Measurements from ENCODE around the gene ITCH. TPM values are rescaled to one million over a fixed set of nuclear protein-coding genes. Genes with fewer than 3 reads are reported as not detected.
"Not testable (repeated sequence)": the region's sequence is repeated elsewhere in the genome, so short reads cannot be mapped to it uniquely, and the experiment has no call there.

The ITCH gene
- total RNA-seq, 2 experiments from 2014 or later, result 45.1 to 55.2 TPM

DNA sequence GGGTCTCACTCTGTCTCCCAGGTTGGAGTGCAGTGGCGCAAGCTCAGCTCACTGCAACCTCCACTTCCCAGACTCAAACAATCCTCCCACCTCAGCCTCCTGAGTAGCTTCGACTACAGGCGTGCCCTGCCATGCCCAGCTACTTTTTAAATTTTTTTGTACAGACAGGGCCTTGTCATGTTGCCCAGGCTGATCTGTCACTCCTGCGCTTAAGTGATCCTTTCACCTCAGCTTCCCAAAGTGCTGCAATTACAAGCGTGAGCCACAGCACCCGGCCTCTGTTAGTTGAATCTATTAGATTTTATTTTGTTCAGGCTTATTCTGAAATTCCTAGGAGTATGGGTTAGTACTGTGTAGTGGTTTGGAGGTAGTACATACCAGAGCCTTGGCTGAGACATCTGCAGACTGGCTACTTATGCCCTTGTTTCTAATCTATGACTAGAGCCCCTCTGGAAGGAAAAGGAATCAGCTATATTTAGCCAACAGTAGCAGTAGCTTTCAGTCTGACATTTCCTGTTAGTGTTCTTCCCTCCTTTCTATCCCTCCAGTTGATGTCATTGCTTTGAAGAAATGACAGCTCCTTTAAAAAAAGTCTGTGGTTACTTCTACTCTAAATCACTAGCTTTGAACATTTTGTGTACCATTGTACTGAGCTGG, 74.4 kb downstream of the ITCH start:
- H3K27ac Mint-ChIP-seq, result peak overlapping the region; percentile 12
- H3K9me3 Mint-ChIP-seq, result no peaks in the 10 kb centered on the region
- no peak for DNase-seq
- H3K27me3 Mint-ChIP-seq, result no peaks in the 10 kb centered on the region
- peaks cover 10% of the 10 kb centered on the region for H3K36me3 Mint-ChIP-seq
- peaks cover 14% of the 10 kb centered on the region for H3K4me1 Mint-ChIP-seq
- H3K4me3 Mint-ChIP-seq, result no peak overlapping the region

DNA sequence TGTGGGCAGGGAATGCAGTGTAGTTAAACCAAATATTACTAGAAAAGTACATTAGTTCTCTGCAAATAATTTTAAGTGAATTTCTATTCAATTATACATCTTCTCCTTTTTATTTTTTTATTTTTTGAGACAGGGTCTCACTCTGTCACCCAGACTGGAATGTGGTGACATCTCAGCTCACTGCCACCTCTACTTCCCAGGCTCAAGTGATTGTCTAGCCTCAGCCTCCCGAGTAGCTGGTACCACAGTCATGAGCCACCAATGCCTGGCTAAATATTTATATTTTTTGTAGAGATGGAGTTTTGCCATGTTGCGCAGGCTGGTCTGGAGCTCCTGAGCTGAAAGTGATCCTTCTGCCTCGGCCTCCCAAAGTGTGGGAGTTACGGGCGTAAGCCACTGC, 76.1 kb downstream of the ITCH start:
- Mint-ChIP-seq H3K36me3 (peaks cover 10% of the 10 kb centered on the region), H3K27me3 (no peaks in the 10 kb centered on the region), H3K9me3 (no peaks in the 10 kb centered on the region), H3K4me1 (peaks cover 11% of the 10 kb centered on the region), H3K27ac (no peak overlapping the region), H3K4me3 (no peak overlapping the region)
- no peak for DNase-seq

DNA sequence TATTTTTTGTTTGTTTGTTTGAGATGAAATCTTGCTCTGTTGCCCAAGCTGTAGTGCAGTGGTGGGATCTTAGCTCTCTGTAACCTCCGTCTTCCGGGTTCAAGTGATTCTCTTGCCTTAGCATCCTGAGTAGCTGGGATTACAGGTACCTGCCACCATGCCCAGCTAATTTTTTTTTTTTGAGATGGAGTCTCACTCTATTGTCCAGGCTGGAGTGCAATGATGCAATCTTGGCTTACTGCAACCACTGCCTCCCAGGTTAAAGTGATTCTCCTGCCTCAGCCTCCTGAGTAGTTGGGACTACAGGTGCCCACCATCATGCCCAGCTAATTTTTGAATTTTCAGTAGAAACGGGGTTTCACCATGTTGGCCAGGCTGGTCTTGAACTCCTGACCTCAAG, 78.3 kb downstream of the ITCH start:
- H3K27ac Mint-ChIP-seq, DNase-seq, H3K4me3 Mint-ChIP-seq, H3K9me3 Mint-ChIP-seq, H3K27me3 Mint-ChIP-seq: not testable (repeated sequence)
- Mint-ChIP-seq H3K4me1 (peaks cover 17% of the 10 kb centered on the region), H3K36me3 (peaks cover 15% of the 10 kb centered on the region)

DNA sequence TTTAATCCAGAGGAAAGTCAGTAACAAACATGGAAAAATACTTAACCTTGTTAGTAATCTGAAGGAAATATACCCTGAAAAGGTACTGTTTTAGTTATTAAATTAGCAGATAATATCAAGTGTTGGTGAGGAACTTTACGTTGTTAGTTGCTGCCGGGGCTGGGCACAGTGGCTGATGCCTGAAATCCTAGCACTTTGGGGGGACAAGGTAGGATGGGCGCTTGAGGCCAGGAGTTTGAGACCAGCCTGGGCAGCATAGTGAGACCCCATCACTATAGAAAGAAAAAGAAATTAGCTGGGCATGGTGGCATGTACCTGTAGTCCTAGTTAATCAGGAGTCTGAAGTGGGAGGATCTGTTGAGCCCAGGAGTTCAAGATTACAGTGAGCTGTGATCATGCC, 80.5 kb downstream of the ITCH start:
- DNase-seq, result no peak
- no peaks in the 10 kb centered on the region for H3K9me3 Mint-ChIP-seq
- no peak overlapping the region for H3K27ac Mint-ChIP-seq
- H3K4me3 Mint-ChIP-seq, result no peak overlapping the region
- peaks cover 7% of the 10 kb centered on the region for H3K4me1 Mint-ChIP-seq
- H3K36me3 Mint-ChIP-seq, result peaks cover 17% of the 10 kb centered on the region
- H3K27me3 Mint-ChIP-seq, result no peaks in the 10 kb centered on the region

DNA sequence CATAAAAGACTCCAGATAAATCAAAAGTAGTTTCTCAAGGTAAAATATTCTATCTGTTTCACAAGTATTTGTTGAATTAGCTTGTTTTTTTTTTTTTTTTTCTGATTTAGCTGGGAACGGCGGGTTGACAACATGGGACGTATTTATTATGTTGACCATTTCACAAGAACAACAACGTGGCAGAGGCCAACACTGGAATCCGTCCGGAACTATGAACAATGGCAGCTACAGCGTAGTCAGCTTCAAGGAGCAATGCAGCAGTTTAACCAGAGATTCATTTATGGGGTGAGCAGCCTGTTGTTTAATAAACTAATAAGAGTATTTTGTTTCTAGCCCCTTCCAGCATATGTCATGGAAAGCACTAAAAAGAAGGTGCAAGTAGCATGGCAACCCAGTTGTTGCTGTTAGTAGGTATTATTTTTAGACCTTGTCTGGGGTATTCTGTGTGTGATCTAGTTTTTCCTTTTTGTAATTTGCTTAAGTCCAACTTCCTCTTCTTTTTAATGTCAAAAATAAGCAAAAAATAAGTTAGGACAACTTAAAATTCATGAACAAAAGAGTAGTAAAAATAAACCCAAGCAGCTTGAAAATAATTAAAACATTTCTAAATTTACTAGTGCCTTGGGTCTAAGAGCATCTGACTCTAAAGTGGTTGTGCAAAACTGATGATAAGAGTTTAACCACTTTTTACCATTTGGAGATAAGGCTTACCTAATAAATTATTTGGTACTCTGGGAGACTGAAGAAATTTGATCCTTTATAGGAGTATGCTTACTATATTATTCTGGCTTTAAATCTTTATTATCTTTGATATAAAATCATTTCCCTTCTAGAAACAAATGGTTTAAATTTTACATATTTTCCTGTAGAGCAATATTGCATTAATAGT, 82.3 kb downstream of the ITCH start:
- Mint-ChIP-seq H3K4me1 (peaks cover 7% of the 10 kb centered on the region), H3K4me3 (no peak overlapping the region), H3K27me3 (no peaks in the 10 kb centered on the region), H3K9me3 (no peaks in the 10 kb centered on the region), H3K36me3 (peaks cover 22% of the 10 kb centered on the region), H3K27ac (no peak overlapping the region)
- DNase-seq, result no peak

DNA sequence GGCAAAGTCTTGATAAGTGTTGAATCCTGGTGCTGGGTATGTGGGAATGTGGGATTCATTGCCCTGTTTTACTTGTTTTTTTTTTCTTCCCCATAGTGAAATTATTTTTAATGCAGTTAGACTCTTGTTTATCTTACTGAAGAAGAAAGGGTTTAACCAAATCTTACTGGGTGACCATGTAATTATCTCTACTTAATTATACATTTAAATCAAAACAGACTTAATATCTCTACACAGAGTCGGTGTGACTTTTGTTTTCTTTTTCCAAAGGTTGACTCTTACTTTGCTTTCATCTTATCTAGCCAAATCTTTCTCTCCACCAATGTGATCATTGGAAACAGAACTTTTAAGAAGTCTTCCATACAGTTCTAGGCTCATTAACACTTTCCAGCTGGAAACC, 85.4 kb downstream of the ITCH start:
- no peaks in the 10 kb centered on the region for H3K27me3 Mint-ChIP-seq
- H3K36me3 Mint-ChIP-seq, result peaks cover 15% of the 10 kb centered on the region
- H3K4me1 Mint-ChIP-seq, result peaks cover 7% of the 10 kb centered on the region
- H3K4me3 Mint-ChIP-seq, result no peak overlapping the region
- no peak for DNase-seq
- no peak overlapping the region for H3K27ac Mint-ChIP-seq
- no peaks in the 10 kb centered on the region for H3K9me3 Mint-ChIP-seq

DNA sequence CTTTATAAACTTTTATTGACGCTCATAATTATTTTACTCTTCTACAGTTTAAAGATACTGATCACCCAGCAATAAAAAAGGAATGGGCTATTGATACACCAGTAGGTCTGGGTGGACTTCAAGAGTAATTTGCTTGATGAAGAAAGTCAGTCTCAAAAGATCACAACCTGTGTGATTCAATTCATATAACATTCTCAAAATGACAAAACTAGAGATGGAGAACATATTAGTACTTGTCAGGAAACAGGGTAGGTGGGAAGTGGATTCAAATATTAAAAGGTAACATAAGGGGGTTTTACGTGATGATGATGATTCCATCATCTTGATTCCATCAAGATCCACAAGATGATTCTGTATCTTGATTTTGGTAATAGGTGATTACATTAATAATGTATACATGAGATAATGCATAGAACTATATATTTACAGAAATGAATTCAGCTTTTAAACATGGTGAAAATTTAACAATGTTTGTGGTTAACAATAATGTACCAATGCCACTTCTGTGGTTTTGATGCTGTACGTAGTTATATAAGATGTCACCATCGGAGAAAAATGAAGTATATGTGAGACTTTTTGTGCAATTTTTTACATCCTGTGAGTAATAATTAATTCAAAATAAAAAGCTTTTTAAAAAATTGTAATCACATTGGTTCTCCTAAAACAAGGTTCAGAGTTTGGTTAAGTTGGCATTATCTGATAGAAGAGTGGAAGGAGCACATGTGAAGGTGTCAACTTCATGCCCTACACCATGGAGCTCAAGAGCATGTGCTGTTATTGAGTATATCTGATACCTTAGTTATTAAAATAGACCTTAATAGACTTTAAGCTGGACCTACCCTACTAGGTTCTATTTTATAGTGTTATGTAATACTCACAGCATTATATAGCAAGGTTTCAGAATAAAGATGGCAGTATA, 86.9 kb downstream of the ITCH start:
- H3K27ac Mint-ChIP-seq, result no peak overlapping the region
- no peaks in the 10 kb centered on the region for H3K9me3 Mint-ChIP-seq
- no peak overlapping the region for H3K4me3 Mint-ChIP-seq
- H3K36me3 Mint-ChIP-seq, result peaks cover 15% of the 10 kb centered on the region
- peaks cover 7% of the 10 kb centered on the region for H3K4me1 Mint-ChIP-seq
- H3K27me3 Mint-ChIP-seq, result no peaks in the 10 kb centered on the region
- DNase-seq, result no peak

DNA sequence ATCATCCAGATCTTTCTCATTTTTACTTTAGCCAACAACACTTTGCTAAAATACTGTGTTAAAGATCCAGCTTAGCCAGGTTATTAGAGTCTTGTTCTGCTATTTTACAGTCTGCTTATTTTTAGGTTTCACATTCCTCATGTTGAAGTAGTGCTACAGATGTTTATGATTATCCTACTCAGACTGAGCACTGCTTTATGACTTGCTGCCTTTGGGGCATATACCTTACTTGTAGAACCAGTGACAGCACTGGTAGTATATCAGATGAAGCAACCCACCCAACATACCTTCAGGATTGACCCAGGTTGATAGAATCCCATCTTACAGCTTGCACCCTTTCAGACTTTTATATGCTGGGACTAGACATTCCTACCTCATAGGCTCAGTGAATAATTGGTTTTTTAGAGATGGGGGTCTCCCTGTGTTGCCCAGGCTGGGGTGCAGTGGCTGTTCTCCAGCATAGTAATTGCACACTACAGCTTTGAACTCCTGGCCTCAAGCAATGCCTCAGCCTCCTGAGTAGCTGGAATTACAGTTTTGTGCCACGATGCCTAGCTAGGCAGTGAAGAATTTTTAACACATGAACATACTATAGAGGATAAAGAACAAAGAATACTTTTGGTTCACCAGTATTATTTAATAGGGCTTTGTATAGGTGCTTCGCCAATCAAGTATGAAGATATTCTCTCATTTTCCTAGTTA, 89.4 kb downstream of the ITCH start:
- Mint-ChIP-seq H3K36me3 (peaks cover 6% of the 10 kb centered on the region), H3K27ac (no peak overlapping the region), H3K27me3 (no peaks in the 10 kb centered on the region), H3K9me3 (no peaks in the 10 kb centered on the region), H3K4me1 (no peaks in the 10 kb centered on the region), H3K4me3 (no peak overlapping the region)
- DNase-seq, result no peak

DNA sequence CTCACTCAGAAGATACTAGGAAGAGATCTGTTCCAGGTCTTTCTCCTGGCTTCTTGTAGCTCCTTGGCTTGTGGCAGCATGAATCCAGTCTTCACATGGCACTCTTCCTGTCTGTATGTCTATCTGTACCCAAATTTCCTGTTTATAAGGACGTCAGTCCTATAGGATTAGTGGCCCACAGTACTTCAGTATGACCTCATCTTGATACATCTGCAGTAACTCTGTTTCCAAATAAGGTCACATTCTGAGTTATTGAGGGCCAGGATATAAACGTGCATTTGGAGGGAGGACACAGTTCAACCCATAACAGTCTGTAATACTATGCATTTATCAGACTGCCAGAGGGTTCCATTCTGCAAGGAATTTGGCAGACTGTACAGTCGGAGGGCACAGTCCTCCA, 95.6 kb downstream of the ITCH start:
- peaks cover 3% of the 10 kb centered on the region for H3K36me3 Mint-ChIP-seq
- H3K4me1 Mint-ChIP-seq, result no peaks in the 10 kb centered on the region
- H3K9me3 Mint-ChIP-seq, result no peaks in the 10 kb centered on the region
- no peak overlapping the region for H3K4me3 Mint-ChIP-seq
- H3K27me3 Mint-ChIP-seq, result no peaks in the 10 kb centered on the region
- H3K27ac Mint-ChIP-seq, result no peak overlapping the region
- no peak for DNase-seq

DNA sequence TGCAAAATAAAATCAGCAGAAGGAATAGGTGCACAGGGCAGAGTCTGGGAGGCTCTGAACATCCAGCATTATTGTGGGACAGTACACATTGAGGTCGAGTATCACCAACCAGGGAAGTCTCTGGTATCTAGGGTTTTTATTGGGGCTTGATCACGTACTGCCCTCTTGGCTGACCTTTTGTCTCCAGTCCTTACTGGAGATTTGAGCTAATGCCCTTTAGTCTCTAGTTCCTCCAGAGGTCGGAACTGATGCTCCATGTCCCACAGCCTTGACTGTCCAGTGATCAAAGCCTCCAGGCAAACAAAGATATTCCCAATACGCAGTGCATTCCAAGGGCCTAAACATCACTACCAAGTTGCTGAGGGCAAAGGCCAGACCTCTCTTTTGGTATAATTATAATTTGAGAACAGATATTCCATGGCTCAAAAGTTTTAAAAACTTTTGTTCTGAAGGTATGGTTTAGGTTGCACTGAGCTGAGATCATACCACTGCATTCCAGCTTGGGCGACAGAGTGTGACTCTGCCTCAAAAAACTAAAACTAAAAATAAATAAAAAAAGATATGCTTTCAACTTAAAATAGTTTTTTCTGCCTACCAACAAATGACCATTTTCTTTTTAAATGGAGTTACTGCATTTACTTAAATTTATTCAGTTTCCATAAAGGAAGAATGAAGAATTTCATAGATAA, 96.3 kb downstream of the ITCH start:
- DNase-seq, result no peak
- H3K9me3 Mint-ChIP-seq, result no peaks in the 10 kb centered on the region
- no peaks in the 10 kb centered on the region for H3K4me1 Mint-ChIP-seq
- no peak overlapping the region for H3K27ac Mint-ChIP-seq
- H3K27me3 Mint-ChIP-seq, result no peaks in the 10 kb centered on the region
- H3K4me3 Mint-ChIP-seq, result no peak overlapping the region
- H3K36me3 Mint-ChIP-seq, result peaks cover 5% of the 10 kb centered on the region

DNA sequence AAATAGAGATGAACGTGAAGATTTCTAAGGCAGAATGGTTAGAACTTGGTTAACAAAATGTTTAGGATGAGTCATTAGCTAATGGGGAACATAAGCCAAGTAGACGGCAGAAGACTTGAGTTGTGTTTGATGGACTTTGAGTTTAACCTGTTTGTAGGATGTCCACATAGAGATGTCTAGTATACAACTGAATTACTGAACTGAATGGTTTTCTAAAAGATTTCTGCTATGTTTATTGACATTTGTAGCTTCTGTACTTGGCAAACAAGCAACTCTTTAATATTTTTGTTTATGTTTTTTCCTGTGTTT, 98.7 kb downstream of the ITCH start:
- no peak overlapping the region for H3K4me3 Mint-ChIP-seq
- H3K4me1 Mint-ChIP-seq, result peaks cover 1% of the 10 kb centered on the region
- H3K9me3 Mint-ChIP-seq, result no peaks in the 10 kb centered on the region
- peaks cover 10% of the 10 kb centered on the region for H3K36me3 Mint-ChIP-seq
- DNase-seq, result no peak
- no peak overlapping the region for H3K27ac Mint-ChIP-seq
- H3K27me3 Mint-ChIP-seq, result no peaks in the 10 kb centered on the region

DNA sequence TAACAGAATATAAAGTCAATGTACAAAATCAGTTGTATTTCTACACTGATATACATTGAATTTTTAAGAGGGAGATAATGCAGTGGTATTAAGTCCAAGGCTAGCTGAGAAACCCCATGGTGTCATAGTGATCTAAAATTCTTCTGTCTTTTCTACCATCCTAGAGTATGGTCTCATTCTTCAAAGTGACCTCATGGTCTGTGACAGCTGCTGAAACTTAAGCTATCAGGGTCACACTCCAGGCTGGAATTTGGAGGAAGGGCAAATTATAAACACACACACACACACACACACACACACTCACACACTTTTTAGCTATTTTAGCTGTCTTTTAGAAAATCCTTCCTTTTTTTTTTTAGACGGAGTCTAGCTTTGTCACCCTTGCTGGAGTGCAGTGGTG, 105.9 kb downstream of the ITCH start:
- peaks cover 7% of the 10 kb centered on the region for H3K36me3 Mint-ChIP-seq

DNA sequence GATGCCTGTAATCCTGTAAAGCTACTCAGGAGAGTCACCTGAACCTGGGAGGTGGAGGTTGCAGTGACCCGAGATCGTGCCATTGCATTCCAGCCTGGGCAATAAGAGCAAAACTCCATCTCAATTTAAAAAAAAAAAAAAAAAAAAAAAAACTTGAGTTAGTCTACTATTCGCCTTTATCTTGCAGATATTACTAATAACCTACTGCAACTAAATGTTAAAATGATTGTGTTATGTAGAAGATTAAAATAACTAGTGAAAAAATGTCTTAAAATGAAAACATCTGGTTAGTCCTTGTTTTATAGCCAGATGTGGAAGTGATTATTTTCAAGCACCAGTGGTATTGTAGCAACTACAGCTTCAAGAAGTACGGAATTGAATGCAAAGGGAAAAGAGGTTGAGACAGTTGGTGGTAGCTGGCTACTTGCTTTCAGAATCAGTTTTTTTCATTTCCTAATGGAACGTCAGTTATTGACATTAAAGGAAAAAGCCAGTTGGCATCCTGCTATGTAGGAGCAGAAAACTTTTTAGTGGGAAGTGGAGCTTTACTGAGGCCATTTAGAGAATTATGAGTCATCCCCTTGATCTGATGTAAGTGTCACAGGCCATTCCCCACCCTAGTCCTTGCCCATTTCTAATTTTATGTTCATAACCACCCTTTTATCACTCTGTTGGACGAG, 109.3 kb downstream of the ITCH start:
- no peak for DNase-seq
- Mint-ChIP-seq H3K36me3 (peaks cover 22% of the 10 kb centered on the region), H3K27me3 (no peaks in the 10 kb centered on the region), H3K9me3 (no peaks in the 10 kb centered on the region), H3K4me3 (no peak overlapping the region), H3K27ac (peak overlapping the region; percentile 71), H3K4me1 (peaks cover 16% of the 10 kb centered on the region)

More for the DNA sequence above, 105.9 kb downstream of the ITCH start:
- DNase-seq, result no peak
- no peaks in the 10 kb centered on the region for H3K9me3 Mint-ChIP-seq
- no peak overlapping the region for H3K27ac Mint-ChIP-seq
- H3K4me3 Mint-ChIP-seq, result no peak overlapping the region
- H3K4me1 Mint-ChIP-seq, result peaks cover 11% of the 10 kb centered on the region
- no peaks in the 10 kb centered on the region for H3K27me3 Mint-ChIP-seq

All from activated naive CD8-positive, alpha-beta T cell treated with anti-CD3 and anti-CD28 coated beads for 36 hours (primary cell).